ENCODE data around the gene EFCAB8. TPM values are rescaled to one million over a fixed set of nuclear protein-coding genes. Genes with fewer than 3 reads are reported as not detected.

Gene EFCAB8
- total RNA-seq, 2 experiments from 2014 or later: not detected

DNA sequence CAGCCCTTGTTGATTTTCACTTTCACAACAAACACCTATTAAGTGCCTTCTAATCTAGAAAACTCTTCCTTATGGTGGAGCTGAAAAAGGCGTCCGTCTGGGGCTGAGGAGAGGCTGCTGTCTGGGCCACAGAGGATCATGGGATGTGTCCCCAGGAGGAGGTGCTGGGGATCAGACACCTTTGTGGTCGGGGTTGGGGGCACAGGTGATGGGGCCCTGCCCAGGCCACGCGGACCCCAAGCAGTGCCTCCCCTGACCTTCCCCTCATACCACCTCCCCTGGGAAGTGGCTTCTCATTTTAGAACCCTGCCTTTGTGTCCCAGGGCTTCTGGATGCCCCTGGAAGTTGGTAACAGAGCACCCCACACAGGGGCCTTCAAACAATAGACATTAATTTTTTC lies 104.5 kb downstream of the EFCAB8 start:
- no peaks in the 10 kb centered on the region for H3K79me2 ChIP-seq (ENCODE audit: insufficient read depth, low read depth, low read length)
- no peak overlapping the region for H3K27ac ChIP-seq (ENCODE audit: low read depth, low read length, poor library complexity, severe bottlenecking)
- intact Hi-C loops (cut with micrococcal nuclease; ENCODE audit: unreplicated experiment): no loop called here
- TF ChIP-seq EZH2phosphoT487 (IDR thresholded peaks at IDR 0.05; ENCODE audit: borderline replicate concordance, low read depth, low read length) (no peak), CTCF (conservative IDR thresholded peaks at IDR 0.05; ENCODE audit: low read length) (no peak)
- no peaks in the 10 kb centered on the region for H3K9me2 ChIP-seq (ENCODE audit: insufficient read depth, low read length)
- H3K36me3 ChIP-seq (ENCODE audit: insufficient read depth, low read length): no peaks in the 10 kb centered on the region
- H2AFZ ChIP-seq (ENCODE audit: low read length): no peak overlapping the region
- no peaks in the 10 kb centered on the region for H3K4me1 ChIP-seq (ENCODE audit: insufficient read depth, low read length, poor library complexity, severe bottlenecking)
- H4K20me1 ChIP-seq (ENCODE audit: insufficient read depth, low read length): no peaks in the 10 kb centered on the region
- CTCF ChIA-PET (ENCODE audit: unreplicated experiment): no interaction called here
- H3K4me3 ChIP-seq (ENCODE audit: low read depth, low read length, poor library complexity, severe bottlenecking): no peak overlapping the region
- no peak overlapping the region for H3K4me2 ChIP-seq (ENCODE audit: low read length)
- DNase-seq (ENCODE audit: low spot score): no peak
- POLR2A ChIA-PET: no interaction called here
- BruUV-seq (replicated peaks): no TSS peak
- no peaks in the 10 kb centered on the region for H3K9me3 ChIP-seq (ENCODE audit: low read length)

DNA sequence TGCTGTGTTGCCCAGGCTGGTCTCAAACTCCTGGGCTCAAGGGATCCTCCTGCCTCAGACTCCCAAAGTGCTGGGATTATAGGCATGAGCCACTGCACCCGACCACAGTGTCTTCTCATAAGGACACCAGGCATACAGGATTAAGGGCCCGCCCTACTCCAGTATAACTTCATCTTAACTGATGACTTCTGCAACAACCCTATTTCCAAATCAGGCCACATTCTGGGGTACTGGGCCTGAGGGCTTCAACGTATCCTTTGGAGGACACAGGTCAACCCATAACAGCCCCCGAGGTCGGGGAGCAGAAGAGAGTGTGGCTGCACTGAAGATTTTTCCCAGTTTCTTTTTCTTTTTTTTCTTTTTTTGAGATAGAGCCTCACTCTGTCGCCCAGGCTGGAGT lies 105.9 kb downstream of the EFCAB8 start:
- Histone ChIP-seq H3K4me2 (ENCODE audit: low read length) (no peak overlapping the region), H3K4me3 (ENCODE audit: low read depth, low read length, poor library complexity, severe bottlenecking) (no peak overlapping the region), H3K79me2 (ENCODE audit: insufficient read depth, low read depth, low read length) (no peaks in the 10 kb centered on the region), H3K4me1 (ENCODE audit: insufficient read depth, low read length, poor library complexity, severe bottlenecking) (no peaks in the 10 kb centered on the region), H3K9me2 (ENCODE audit: insufficient read depth, low read length) (no peaks in the 10 kb centered on the region), H2AFZ (ENCODE audit: low read length) (no peak overlapping the region), H3K9me3 (ENCODE audit: low read length) (no peaks in the 10 kb centered on the region), H3K27ac (ENCODE audit: low read depth, low read length, poor library complexity, severe bottlenecking) (no peak overlapping the region), H3K36me3 (ENCODE audit: insufficient read depth, low read length) (no peaks in the 10 kb centered on the region), H4K20me1 (ENCODE audit: insufficient read depth, low read length) (no peaks in the 10 kb centered on the region)
- no TSS peak for BruUV-seq (replicated peaks)
- no peak for DNase-seq (ENCODE audit: low spot score)
- ChIA-PET CTCF (ENCODE audit: unreplicated experiment) (no interaction called here), POLR2A (no interaction called here)
- no peak for TF ChIP-seq CTCF (conservative IDR thresholded peaks at IDR 0.05; ENCODE audit: low read length)
- TF ChIP-seq EZH2phosphoT487 (IDR thresholded peaks at IDR 0.05; ENCODE audit: borderline replicate concordance, low read depth, low read length): no peak
- intact Hi-C loops (cut with micrococcal nuclease; ENCODE audit: unreplicated experiment): no loop called here

- Histone ChIP-seq H3K27ac (ENCODE audit: low read depth, low read length, poor library complexity, severe bottlenecking) (no peak overlapping the region), H3K79me2 (ENCODE audit: insufficient read depth, low read depth, low read length) (no peaks in the 10 kb centered on the region), H2AFZ (ENCODE audit: low read length) (no peak overlapping the region), H3K4me2 (ENCODE audit: low read length) (no peak overlapping the region), H4K20me1 (ENCODE audit: insufficient read depth, low read length) (no peaks in the 10 kb centered on the region), H3K9me2 (ENCODE audit: insufficient read depth, low read length) (no peaks in the 10 kb centered on the region), H3K9me3 (ENCODE audit: low read length) (no peaks in the 10 kb centered on the region), H3K36me3 (ENCODE audit: insufficient read depth, low read length) (no peaks in the 10 kb centered on the region), H3K4me3 (ENCODE audit: low read depth, low read length, poor library complexity, severe bottlenecking) (no peak overlapping the region), H3K4me1 (ENCODE audit: insufficient read depth, low read length, poor library complexity, severe bottlenecking) (no peaks in the 10 kb centered on the region)
- BruUV-seq (replicated peaks): no TSS peak
- ChIA-PET POLR2A (no interaction called here), CTCF (ENCODE audit: unreplicated experiment) (no interaction called here)
- intact Hi-C loops (cut with micrococcal nuclease; ENCODE audit: unreplicated experiment): no loop called here
- TF ChIP-seq CTCF (conservative IDR thresholded peaks at IDR 0.05; ENCODE audit: low read length): no peak
- no peak for TF ChIP-seq EZH2phosphoT487 (IDR thresholded peaks at IDR 0.05; ENCODE audit: borderline replicate concordance, low read depth, low read length)
- DNase-seq (ENCODE audit: low spot score): no peak
Observed at GRCh38 chr20:32965115-32965514, 106.4 kb downstream of the EFCAB8 start.

Measured in OCI-LY7 (cell line).